ENCODE data around the gene MAP1S. TPM values are rescaled to one million over a fixed set of nuclear protein-coding genes. Genes with fewer than 3 reads are reported as not detected.

Gene MAP1S
- total and polyA plus RNA-seq, 2 experiments from 2014 or later: 7.7 to 37.1 TPM

DNA sequence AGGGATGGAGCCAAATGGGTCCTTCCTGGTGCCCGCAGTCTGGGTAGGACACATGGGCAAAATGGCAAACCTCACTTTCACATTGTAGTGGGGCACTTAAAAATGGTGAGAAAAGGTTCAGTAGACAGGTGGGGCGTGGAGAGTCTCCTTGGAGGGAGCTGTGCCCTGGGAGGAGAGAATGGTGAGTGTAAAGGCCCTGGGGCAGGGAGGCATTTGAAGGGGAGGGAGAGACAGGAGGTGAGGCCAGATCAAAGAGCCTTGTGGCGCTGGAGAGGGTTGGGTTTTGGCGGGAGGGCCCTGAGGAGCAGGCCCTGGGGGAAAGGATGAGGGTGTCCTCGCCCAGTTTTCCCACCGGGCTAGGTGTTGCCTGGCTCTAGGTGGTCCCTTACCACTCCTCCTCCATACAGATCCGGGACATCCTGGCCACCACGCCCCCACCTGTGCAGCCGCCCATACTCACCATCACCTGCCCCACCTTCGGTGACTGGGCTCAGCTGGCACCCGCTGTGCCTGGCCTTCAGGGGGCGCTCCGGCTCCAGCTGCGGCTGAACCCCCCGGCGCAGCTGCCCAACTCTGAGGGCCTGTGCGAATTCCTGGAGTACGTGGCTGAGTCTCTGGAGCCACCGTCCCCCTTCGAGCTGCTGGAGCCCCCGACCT is 6.3 kb downstream of the MAP1S start:
- Histone ChIP-seq H3K4me3 (no peak overlapping the region), H3K4me2 (no peak overlapping the region), H3K79me2 (peaks cover 29% of the 10 kb centered on the region), H3K4me1 (ENCODE audit: insufficient read depth) (peaks cover 2% of the 10 kb centered on the region), H3K27me3 (no peaks in the 10 kb centered on the region), H3K36me3 (replicated peaks; ENCODE audit: insufficient read depth, low read depth) (no peaks in the 10 kb centered on the region), H4K20me1 (ENCODE audit: insufficient read depth, poor library complexity, severe bottlenecking) (peaks cover 8% of the 10 kb centered on the region), H3K9me3 (ENCODE audit: low read depth) (no peaks in the 10 kb centered on the region), H2AFZ (no peak overlapping the region), H3K9me2 (replicated peaks; ENCODE audit: insufficient read depth) (no peaks in the 10 kb centered on the region), H3K27ac (no peak overlapping the region)
- TF ChIP-seq EZH2phosphoT487 (IDR thresholded peaks at IDR 0.05; ENCODE audit: low read depth, severe bottlenecking, unreplicated experiment) (no peak), EZH2 (IDR thresholded peaks at IDR 0.05; ENCODE audit: borderline replicate concordance) (no peak)
- TF ChIP-seq, protein P1, sequence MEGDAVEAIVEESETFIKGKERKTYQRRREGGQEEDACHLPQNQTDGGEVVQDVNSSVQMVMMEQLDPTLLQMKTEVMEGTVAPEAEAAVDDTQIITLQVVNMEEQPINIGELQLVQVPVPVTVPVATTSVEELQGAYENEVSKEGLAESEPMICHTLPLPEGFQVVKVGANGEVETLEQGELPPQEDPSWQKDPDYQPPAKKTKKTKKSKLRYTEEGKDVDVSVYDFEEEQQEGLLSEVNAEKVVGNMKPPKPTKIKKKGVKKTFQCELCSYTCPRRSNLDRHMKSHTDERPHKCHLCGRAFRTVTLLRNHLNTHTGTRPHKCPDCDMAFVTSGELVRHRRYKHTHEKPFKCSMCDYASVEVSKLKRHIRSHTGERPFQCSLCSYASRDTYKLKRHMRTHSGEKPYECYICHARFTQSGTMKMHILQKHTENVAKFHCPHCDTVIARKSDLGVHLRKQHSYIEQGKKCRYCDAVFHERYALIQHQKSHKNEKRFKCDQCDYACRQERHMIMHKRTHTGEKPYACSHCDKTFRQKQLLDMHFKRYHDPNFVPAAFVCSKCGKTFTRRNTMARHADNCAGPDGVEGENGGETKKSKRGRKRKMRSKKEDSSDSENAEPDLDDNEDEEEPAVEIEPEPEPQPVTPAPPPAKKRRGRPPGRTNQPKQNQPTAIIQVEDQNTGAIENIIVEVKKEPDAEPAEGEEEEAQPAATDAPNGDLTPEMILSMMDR (IDR thresholded peaks at IDR 0.05; ENCODE audit: poor library complexity): peak; percentile 27
- no peak for DNase-seq (ENCODE audit: low spot score)
- WGBS (ENCODE audit: low lambda C conversion rate, missing lambda C conversion rate): 90% methylated on average over 21 of the region's 21 CpGs

DNA sequence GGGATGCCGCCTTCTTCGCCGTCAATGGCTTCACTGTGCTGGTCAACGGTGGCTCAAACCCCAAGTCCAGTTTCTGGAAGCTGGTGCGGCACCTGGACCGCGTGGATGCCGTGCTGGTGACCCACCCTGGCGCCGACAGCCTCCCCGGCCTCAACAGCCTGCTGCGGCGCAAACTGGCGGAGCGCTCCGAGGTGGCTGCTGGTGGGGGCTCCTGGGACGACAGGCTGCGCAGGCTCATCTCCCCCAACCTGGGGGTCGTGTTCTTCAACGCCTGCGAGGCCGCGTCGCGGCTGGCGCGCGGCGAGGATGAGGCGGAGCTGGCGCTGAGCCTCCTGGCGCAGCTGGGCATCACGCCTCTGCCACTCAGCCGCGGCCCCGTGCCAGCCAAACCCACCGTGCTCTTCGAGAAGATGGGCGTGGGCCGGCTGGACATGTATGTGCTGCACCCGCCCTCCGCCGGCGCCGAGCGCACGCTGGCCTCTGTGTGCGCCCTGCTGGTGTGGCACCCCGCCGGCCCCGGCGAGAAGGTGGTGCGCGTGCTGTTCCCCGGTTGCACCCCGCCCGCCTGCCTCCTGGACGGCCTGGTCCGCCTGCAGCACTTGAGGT is 7.0 kb downstream of the MAP1S start:
- H3K79me2 ChIP-seq: peaks cover 28% of the 10 kb centered on the region
- H3K27ac ChIP-seq: no peak overlapping the region
- H3K4me3 ChIP-seq: no peak overlapping the region
- no peak overlapping the region for H3K4me2 ChIP-seq
- WGBS (ENCODE audit: low lambda C conversion rate, missing lambda C conversion rate): 97% methylated on average over 51 of the region's 59 CpGs
- TF ChIP-seq, protein P1 (IDR thresholded peaks at IDR 0.05; ENCODE audit: poor library complexity): no peak
- TF ChIP-seq EZH2phosphoT487 (IDR thresholded peaks at IDR 0.05; ENCODE audit: low read depth, severe bottlenecking, unreplicated experiment) (no peak), EZH2 (IDR thresholded peaks at IDR 0.05; ENCODE audit: borderline replicate concordance) (no peak)
- no peaks in the 10 kb centered on the region for H3K27me3 ChIP-seq
- H4K20me1 ChIP-seq (ENCODE audit: insufficient read depth, poor library complexity, severe bottlenecking): peaks cover 5% of the 10 kb centered on the region
- no peak for DNase-seq (ENCODE audit: low spot score)
- H2AFZ ChIP-seq: no peak overlapping the region
- no peaks in the 10 kb centered on the region for H3K4me1 ChIP-seq (ENCODE audit: insufficient read depth)
- H3K9me3 ChIP-seq (ENCODE audit: low read depth): no peaks in the 10 kb centered on the region
- H3K9me2 ChIP-seq (replicated peaks; ENCODE audit: insufficient read depth): no peaks in the 10 kb centered on the region
- peaks cover 3% of the 10 kb centered on the region for H3K36me3 ChIP-seq (replicated peaks; ENCODE audit: insufficient read depth, low read depth)

DNA sequence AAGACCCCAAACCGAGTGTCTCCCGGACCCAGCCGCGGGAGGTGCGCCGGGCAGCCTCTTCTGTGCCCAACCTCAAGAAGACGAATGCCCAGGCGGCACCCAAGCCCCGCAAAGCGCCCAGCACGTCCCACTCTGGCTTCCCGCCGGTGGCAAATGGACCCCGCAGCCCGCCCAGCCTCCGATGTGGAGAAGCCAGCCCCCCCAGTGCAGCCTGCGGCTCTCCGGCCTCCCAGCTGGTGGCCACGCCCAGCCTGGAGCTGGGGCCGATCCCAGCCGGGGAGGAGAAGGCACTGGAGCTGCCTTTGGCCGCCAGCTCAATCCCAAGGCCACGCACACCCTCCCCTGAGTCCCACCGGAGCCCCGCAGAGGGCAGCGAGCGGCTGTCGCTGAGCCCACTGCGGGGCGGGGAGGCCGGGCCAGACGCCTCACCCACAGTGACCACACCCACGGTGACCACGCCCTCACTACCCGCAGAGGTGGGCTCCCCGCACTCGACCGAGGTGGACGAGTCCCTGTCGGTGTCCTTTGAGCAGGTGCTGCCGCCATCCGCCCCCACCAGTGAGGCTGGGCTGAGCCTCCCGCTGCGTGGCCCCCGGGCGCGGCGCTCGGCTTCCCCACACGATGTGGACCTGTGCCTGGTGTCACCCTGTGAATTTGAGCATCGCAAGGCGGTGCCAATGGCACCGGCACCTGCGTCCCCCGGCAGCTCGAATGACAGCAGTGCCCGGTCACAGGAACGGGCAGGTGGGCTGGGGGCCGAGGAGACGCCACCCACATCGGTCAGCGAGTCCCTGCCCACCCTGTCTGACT is 7.9 kb downstream of the MAP1S start:
- Histone ChIP-seq H3K27me3 (no peaks in the 10 kb centered on the region), H3K4me3 (no peak overlapping the region), H3K9me3 (ENCODE audit: low read depth) (no peaks in the 10 kb centered on the region), H3K4me2 (no peak overlapping the region), H3K4me1 (ENCODE audit: insufficient read depth) (no peaks in the 10 kb centered on the region), H3K27ac (no peak overlapping the region), H3K9me2 (replicated peaks; ENCODE audit: insufficient read depth) (no peaks in the 10 kb centered on the region), H3K36me3 (replicated peaks; ENCODE audit: insufficient read depth, low read depth) (peaks cover 5% of the 10 kb centered on the region), H3K79me2 (peaks cover 28% of the 10 kb centered on the region), H4K20me1 (ENCODE audit: insufficient read depth, poor library complexity, severe bottlenecking) (peaks cover 12% of the 10 kb centered on the region), H2AFZ (no peak overlapping the region)
- TF ChIP-seq EZH2 (IDR thresholded peaks at IDR 0.05; ENCODE audit: borderline replicate concordance) (no peak), EZH2phosphoT487 (IDR thresholded peaks at IDR 0.05; ENCODE audit: low read depth, severe bottlenecking, unreplicated experiment) (no peak)
- WGBS (ENCODE audit: low lambda C conversion rate, missing lambda C conversion rate): 95% methylated on average over 61 of the region's 62 CpGs
- DNase-seq (ENCODE audit: low spot score): no peak
